Umbilical cord (tissue), 2 donors: ENCODE results near the gene ATG2A. TPM values are rescaled to one million over a fixed set of nuclear protein-coding genes. Genes with fewer than 3 reads are reported as not detected.

Experiments
- DNase-seq: peaks from one replicate; pipeline ENCODE4 v3.0.0-alpha.2; 2015; ENCODE audit warnings: low spot score
- total RNA-seq: library from RNA; depleted of rRNA; stranded (reverse); fragments of >200 nt; gene quantifications from one replicate; pipeline ENCODE4 v1.2.3, GENCODE V29; 2014; ENCODE audit warnings: low replicate concordance; ENCODE audit not compliant: insufficient read depth

The ATG2A gene
- total RNA-seq, 1 donor from 2014 or later = 5.3 TPM

DNA sequence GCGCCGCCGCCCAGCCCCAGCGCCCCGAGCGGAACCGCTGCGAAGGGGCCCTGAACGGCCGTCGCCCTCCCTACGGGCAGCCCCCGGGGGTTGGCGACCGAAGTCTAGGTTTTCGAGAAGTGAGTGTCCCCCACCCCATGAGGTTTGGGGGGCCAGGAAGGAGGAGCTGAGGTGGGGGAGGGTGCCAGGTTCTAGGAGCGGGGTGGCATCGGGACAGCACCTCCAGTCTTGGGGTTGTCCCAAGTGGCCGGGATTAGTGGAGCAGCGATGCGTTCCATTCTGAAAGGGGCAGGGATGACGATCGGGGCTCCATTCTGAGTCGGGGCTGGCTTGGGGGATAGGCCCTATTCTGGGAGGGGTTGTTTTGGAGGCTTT lies 7.9 kb upstream of the ATG2A start:
- peak; percentile 23 for DNase-seq

GRCh38 chr11:64923944-64924909 lies 7.2 kb upstream of the ATG2A start, which contains the start of gene PPP2R5B:
PPP2R5B (plus strand) TSS chr11:64924689; CDS start chr11:64925735, 1,046 bp downstream.
- DNase-seq = peak; percentile 98

- no peak for DNase-seq
Measured at GRCh38 chr11:64923151-64923661, 6.2 kb upstream of the ATG2A start.

DNA sequence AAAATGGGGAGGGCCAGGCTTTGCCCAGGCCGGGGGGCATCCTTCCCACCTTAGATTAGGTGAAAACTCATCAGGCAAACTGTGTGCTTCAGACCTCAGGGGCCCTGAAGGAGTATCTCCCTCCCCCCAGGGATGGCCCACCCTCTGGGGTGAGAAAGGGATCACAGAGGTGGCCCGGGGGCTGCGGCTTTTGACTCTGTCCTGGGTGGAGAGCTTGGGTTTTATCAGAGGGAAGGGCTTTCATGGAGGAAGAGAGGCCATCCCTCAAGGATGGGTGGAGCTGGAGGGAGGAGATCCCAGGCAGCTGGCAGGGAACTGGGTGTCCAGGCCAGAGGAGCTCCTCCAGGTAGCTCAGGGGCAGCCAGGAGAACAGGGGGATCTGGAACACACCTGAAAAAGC lies 4.4 kb upstream of the ATG2A start:
- DNase-seq = no peak

DNA sequence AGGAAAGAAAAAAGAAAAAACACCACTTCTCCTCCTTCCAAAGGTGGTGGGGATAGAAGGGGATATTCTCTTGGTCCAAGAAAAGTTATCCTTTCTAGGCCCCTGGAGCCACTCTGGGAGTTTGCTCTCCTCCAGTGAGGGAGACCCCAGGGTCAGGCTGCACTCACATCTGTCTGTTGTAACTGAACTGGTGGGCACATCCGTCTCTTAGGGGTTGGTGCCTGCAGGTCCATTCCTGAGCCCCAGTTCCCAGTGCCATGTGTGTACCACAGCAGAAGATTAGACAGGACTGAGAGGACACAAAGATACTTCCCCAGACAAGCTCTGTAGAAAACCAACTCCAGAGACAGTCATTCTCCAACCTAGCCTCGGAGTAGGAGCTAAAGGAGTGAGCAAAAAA lies 3.1 kb upstream of the ATG2A start:
- no peak for DNase-seq

DNA sequence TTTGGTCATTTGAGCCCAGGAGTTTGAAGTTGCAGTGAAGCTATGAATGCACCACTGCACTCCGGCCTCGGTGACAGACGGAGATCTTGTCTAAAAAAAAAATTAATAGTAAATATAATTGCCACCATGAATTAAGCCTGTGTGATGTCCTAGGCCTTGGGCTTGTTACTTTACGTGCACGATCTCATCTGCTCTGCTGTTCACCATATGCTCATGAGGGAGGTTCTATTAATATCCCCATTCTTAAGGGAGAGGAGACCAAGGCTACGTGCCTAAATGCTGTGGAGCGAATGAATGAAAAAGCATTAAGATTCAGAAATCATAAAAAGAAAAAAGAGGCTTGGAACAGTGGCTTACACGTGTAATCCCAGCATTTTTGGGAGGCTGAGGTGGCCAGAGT lies 2.6 kb upstream of the ATG2A start:
- DNase-seq = no peak

GRCh38 chr11:64918017-64918416 lies 1.0 kb upstream of the ATG2A start:
- peak; percentile 64 for DNase-seq

DNA sequence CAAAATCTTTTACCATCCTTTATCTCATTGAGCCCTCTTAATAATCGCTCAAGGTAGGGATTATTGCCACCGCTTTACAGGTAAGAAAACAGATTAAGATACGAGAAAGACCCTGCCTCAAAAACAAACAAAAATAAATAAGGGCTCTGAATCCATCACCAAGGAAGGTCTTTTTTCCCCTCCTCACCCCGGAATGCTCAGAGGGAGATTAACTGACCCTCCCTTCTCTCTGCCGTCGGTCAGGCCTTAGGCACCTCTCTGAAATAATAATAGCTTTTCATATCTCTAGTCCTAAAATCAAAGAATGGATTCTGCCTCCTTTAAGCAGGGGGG lies 620 bp upstream of the ATG2A start:
- no peak for DNase-seq

- DNase-seq = peak; percentile 36
Measured at GRCh38 chr11:64916040-64916774, 802 bp downstream of the ATG2A start.

DNA sequence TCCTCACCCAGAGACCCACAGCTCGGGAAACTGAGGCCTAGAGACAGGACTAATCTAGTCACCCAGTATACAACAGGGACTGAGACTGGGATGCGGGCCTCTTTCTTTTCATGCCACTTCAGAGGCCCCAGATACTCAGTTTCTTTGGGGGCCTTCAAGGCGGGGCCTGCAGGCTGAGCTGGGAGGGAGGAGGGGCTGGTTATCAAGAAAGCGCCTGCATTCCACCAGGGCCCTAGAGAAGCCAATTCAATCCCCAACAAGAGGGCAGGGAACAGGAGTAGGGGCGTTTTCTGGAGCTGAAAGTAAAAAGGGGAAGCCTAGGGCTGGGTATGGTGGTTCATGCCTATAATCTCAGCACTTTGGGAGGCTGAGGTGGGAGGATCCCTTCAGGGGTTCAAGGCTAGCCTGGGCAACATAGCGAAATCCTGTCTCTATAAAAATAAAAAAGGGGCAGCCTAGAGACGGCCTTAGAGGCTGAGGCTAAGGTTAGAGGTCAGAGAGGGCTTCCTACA lies 1.6 kb downstream of the ATG2A start:
- DNase-seq = no peak

GRCh38 chr11:64914123-64914522 lies 2.9 kb downstream of the ATG2A start:
- no peak for DNase-seq

- DNase-seq = no peak
Measured at GRCh38 chr11:64913171-64913727, 3.8 kb downstream of the ATG2A start.

DNA sequence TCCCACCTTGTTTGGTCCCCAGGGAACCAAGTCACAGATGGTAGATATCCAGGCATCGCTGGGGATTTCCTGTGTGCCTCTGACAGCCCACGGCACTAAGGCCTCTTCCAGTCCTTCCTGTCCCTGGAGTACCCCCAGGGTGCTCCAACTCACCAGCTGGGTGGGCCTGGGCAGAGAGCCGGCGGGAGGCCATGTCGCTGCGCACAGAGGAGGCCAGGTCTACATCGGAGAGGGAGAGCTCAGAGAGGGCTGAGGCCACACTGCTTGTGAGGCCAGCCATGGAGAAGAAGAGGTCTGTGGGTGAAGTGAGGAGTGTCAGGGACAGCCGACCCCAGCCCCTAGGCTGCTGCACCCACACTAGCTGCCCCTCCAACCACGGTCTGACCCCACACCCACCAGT lies 5.3 kb downstream of the ATG2A start:
- no peak for DNase-seq

- no peak for DNase-seq
Measured at GRCh38 chr11:64911142-64911541, 5.9 kb downstream of the ATG2A start.

- no peak for DNase-seq
Measured at GRCh38 chr11:64910451-64911093, 6.4 kb downstream of the ATG2A start.

DNA sequence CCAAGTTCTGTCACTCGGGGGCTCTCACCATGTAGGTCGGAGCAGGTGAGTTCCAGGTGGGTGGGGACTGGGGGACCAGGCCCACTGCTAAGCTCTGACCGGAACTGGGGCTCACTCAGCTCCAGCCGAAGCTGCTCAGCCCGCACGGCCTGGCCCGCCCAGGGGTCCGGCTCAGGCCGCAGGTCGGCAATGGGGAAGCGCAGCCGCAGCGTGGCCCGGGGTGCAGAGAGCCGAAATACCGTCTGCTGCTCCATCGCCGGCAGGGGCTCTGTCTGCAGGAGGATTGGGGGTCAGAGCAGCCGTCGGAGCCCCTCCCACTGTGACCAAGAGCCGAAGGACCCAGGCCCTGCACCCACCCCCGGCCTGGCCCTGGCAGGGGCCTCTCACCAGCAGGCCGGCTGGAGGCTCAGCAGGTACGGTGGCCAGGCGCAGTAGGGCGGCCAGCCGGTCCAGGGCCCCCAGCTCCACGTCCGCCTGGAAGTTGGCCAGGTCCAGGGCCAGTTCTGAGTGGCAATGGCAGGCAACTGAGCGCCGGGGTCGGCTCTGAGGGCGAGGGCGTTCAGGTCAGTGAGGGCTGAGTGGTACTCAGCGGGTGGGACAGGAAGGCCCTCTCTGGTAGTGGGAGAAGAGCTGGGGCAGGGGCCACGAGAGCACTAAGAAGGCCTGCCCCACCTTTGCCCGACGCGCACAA lies 7.2 kb downstream of the ATG2A start:
- DNase-seq = no peak

DNA sequence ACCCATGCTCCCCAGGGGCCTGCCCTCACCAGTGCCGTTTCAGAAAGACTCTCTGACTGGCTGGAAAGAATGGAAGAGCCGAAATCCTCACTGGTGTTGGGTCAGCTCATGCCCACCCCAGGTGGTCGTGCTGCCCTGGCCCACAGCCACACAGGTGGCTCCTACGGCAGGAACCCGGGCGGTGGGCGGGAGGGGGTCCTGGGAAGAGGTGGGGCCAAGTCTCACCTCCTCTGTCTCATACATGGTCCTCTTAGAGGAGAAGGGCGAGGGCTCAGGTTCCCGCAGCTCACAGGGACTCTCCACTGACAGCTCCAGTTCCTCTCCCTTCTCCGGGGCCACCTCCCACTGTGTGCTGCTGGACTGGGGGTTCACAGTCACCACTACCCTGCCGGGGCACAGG lies 8.2 kb downstream of the ATG2A start:
- no peak for DNase-seq

DNA sequence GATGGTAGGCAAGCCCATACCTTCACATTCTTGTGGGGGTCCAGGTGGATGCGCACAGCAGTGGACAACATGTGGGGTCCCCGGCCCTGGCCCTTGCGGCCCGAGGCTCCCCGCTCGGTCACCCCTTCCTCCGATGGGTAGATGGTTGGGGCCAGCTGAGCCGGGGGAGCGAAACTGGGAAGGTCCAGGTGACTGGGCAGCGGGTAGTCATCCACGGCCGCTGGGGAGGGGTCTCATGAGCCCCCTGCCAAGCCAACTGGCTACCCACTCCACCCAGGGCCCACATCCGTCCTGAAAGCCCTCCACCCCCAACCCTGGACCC lies 10.7 kb downstream of the ATG2A start:
- DNase-seq = no peak

- DNase-seq = no peak
Measured at GRCh38 chr11:64905516-64906313, 11.3 kb downstream of the ATG2A start.

DNA sequence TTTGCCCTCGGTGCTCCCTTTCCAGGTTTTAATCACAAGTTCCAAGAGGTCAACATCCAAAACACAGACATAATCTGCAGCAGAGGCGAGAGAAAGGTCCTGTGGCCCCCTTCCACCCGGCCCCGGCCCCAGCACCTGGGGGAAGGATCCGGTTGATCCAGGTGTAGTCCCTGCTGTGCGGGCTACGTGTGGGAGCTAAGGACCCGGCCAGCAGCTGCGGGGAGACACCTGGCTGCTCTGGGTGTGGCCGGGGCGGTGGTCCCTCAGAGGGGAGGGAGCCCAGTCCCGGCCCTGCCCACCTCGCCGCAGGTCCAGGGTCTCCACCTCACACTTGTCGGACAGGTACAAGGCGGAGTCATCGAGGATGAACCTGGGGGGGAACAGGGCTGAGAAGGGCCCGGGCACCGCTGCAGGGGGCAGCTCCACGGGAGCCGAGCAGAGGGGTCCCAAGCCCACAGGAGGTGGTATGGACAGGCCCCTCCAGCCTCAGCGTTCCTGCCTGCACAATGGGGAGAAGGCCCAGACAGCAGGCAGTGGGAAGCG lies 13.6 kb downstream of the ATG2A start:
- DNase-seq = no peak
